Fibroblast of the aortic adventitia (primary cell): ENCODE data around the gene RAI14. TPM values are rescaled to one million over a fixed set of nuclear protein-coding genes. Genes with fewer than 3 reads are reported as not detected.

Experiments used
- DNase-seq: peaks from one replicate; pipeline ENCODE4 v3.0.0-alpha.2; 2010; ENCODE audit warnings: low read depth
- H3K4me3 ChIP-seq: 2 replicates; pipeline ENCODE4 v1.5.1; 2011; ENCODE audit warnings: low read depth, mild to moderate bottlenecking, control low read depth, low read length, moderate library complexity
- total RNA-seq: library from RNA; depleted of rRNA; stranded (reverse); fragments of >200 nt; gene quantifications from 2 replicates; pipeline ENCODE4 v1.2.3, GENCODE V29; 2012; ENCODE audit warnings: low replicate concordance
- TF ChIP-seq, protein P1 (sequence below): IDR thresholded peaks from 2 replicates; pipeline ENCODE4 v1.5.1; 2011; ENCODE audit warnings: mild to moderate bottlenecking, low read length, control low read depth, inconsistent platforms; ENCODE audit not compliant: insufficient read depth

Gene RAI14
- total RNA-seq, 1 donor = 100 TPM

DNA sequence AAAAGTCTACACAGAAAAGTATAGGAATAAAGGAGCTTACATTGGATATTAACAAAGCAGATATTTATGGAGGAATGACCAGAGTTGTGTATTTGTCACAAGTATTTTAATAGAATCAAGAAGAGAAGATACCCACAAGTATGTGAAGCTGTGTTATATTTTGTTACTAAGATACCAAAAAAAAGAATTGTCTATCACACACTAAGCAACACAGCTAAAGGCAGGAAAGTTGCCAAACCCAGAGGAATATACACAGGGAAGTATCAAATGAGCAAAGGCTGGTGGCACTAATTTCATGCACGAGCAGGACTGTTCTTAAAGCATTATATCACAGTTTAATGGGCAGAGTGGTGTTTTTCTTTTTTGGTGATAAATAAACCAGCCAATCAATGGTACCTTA is 30.9 kb upstream of the RAI14 start:
- TF ChIP-seq, protein P1, sequence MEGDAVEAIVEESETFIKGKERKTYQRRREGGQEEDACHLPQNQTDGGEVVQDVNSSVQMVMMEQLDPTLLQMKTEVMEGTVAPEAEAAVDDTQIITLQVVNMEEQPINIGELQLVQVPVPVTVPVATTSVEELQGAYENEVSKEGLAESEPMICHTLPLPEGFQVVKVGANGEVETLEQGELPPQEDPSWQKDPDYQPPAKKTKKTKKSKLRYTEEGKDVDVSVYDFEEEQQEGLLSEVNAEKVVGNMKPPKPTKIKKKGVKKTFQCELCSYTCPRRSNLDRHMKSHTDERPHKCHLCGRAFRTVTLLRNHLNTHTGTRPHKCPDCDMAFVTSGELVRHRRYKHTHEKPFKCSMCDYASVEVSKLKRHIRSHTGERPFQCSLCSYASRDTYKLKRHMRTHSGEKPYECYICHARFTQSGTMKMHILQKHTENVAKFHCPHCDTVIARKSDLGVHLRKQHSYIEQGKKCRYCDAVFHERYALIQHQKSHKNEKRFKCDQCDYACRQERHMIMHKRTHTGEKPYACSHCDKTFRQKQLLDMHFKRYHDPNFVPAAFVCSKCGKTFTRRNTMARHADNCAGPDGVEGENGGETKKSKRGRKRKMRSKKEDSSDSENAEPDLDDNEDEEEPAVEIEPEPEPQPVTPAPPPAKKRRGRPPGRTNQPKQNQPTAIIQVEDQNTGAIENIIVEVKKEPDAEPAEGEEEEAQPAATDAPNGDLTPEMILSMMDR = no peak

DNA sequence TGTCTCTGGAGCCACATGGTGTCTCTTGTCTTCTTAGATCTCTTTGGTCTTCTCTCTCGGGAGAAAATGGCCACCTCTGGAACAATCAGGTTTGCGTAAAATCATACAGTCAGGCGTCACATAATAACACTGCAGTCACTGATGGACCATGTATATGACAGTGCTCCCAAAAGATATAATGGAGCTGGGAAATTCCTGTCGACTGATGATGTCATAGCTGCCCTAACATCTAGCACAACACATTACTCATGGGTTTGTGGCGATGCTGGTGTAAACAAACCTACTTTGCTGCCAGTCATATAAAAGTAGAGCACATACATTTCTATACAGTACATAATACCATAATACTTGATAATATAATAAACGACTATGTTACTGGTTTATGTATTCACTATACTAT is 30.1 kb upstream of the RAI14 start:
- DNase-seq = peak; percentile 45
- TF ChIP-seq, protein P1 = no peak
- no peak overlapping the region for H3K4me3 ChIP-seq

More for the DNA sequence above, 30.9 kb upstream of the RAI14 start:
- no peak for DNase-seq
- no peak overlapping the region for H3K4me3 ChIP-seq

DNA sequence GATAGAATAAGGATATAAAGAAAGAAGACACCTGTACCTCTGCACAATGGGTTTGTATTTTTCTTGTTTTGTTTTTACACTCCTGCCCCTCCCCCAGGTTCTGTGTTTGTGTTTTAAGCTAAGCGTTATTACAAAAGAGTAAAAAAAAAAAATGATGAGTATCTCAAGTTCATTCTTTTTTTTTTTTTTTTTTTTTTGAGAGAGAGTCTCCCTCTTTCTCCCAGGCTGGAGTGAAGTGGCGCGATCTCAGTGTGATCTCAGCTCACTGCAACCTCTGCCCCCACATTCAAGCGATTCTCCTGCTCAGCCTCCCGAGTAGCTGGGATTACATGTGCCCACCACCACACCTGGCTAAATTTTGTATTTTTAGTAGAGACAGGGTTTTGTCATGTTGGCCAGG is 29.4 kb upstream of the RAI14 start:
- H3K4me3 ChIP-seq = no peak overlapping the region
- TF ChIP-seq, protein P1 = no peak
- DNase-seq = no peak

DNA sequence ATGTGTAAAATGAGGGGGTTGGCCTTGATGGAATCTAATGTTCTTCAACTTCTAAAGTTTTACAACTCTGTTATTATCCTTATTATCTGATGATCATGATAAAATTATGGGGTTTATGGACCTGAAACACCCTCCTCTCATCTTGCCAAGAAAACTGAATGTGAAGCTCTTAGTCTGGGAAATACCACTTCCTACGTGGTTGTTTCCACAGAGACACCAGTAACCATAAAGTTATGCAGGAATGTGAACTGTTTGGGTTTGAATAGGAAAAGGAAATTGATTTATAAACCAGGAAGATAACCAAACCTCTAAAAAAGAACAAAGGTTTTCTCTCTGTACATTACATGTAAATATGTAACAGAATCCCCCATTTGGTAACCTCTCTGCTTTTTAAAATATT is 28.3 kb upstream of the RAI14 start:
- TF ChIP-seq, protein P1 = no peak
- DNase-seq = peak; percentile 83
- H3K4me3 ChIP-seq = no peak overlapping the region

DNA sequence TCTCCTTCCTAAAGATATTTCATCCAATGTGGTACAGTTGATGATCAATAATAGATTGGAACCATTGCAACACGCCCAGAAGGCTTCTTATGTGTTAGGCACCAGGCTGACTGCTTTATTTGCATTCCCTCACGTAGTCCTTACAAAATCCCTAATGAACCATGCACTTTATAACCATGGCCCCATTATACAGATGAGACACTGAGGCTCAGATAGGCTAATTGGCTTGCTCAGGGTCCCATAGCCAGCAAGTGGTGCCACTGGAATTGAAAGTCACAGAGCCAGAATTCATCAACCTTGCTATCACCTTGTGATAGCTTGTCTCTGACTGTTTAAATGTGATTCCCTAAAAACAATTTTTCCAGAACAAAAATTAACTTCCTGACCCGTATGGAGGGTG is 27.8 kb upstream of the RAI14 start:
- no peak overlapping the region for H3K4me3 ChIP-seq
- no peak for DNase-seq
- TF ChIP-seq, protein P1 = no peak

DNA sequence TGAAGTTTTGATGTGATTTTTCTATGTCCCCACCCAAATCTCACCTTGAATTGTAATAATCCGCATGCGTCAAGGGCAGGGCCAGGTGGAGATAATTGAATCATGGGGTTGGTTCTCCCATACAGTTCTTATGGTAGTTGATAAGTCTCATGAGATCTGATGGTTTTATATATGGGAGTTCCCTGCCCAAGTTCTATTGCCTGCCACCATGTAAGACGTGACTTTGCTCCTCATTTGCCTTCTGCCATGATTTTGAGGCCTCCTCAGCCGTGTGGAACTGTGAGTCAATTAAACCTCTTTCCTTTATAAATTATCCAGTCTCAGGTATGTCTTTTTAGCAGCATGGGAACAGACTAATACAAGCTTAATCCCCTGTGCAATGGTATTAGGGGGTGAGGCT is 25.5 kb upstream of the RAI14 start:
- no peak overlapping the region for H3K4me3 ChIP-seq
- TF ChIP-seq, protein P1 = no peak
- DNase-seq = no peak

DNA sequence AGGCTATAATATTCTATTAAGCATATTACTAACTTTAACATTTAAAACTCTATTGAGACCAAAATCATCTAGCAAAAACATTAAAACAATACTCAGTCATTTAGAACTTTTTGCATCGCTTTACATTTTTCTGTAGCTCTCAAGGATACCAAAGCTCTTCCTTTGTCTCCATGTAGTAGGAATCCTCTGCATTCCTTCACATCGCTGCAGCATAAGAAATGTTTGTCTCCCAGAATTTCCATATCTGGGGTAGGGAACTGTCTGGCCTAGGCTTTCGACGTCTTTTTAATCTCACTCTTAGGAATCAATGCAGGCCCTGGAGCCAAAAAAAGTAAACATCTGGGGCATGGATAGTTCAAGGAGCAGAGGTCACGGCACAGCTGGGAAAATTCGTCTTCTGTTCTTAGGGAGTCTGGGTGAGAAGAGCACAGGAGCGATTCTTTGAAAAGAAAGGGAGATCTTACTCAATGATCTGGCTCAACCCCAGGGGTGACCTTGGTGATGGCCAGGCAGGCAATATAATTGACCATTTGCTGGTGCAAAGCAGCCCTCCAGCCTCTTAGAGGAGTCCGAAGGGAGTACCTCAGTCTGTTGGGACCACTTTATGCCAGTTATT is 23.2 kb upstream of the RAI14 start:
- no peak overlapping the region for H3K4me3 ChIP-seq
- TF ChIP-seq, protein P1 = no peak
- no peak for DNase-seq
